A549 (cell line): Measurements from ENCODE around the gene KNOP1. TPM values are rescaled to one million over a fixed set of nuclear protein-coding genes. Genes with fewer than 3 reads are reported as not detected.
A peak's percentile ranks its signal among the peaks of the same experiment; 100 is the strongest.

Experiments used
- ATAC-seq, 2 experiments: fragments of 200-7000 bp in 1 of 2; fragments of >200 bp in 1 of 2; cut with Nextera tagmentation in 1 of 2; cut with Tn5 transposase in 1 of 2; 3 replicates each; pipeline versions ENCODE4 v1.8.0 to v1.9.1; 2018 to 2020; ENCODE audit warnings: mild to moderate bottlenecking in 1 of 2, moderate library complexity in 1 of 2
- CTCF ChIA-PET: fragments of 300-600 bp; sonication (Branson Sonifier 250); formaldehyde crosslinking; extraction: SDS; loops from one replicate; lab custom pipeline; 2021; ENCODE audit warnings: antibody characterized with exemption, inconsistent platforms; lab: Yijun Ruan, JAX
- POLR2A ChIA-PET: fragments of 350-600 bp; formaldehyde crosslinking; extraction: SDS; loops from one replicate; lab custom pipeline; 2021; ENCODE audit warnings: antibody characterized with exemption, inconsistent platforms; lab: Yijun Ruan, JAX
- DNase-seq, 2 experiments: peaks; one replicate each; pipeline versions ENCODE4 v3.0.0 to v3.0.0-alpha.2; 2011 to 2016; ENCODE audit warnings: low read depth in 1 of 2, low spot score in 1 of 2
- FAIRE-seq: peaks from 2 replicates; lab custom pipeline; 2011; peaks lifted over from hg19 to GRCh38; lab: Jason Lieb, UNC
- H3K27ac ChIP-seq, 2 experiments: fragments of >200 bp; sonication (Bioruptor Twin); formaldehyde crosslinking; 3 replicates each; pipeline ENCODE4 v1.5.1; 2016 to 2017
- H3K4me1 ChIP-seq: fragments of >200 bp; sonication (Bioruptor Twin); formaldehyde crosslinking; 3 replicates; pipeline ENCODE4 v1.6.1; 2016
- H3K4me2 ChIP-seq: fragments of >200 bp; sonication (Bioruptor Twin); formaldehyde crosslinking; 3 replicates; pipeline ENCODE4 v1.6.1; 2016
- H3K4me3 ChIP-seq: fragments of >200 bp; sonication (Bioruptor Twin); formaldehyde crosslinking; 3 replicates; pipeline ENCODE4 v1.5.1; 2016
- H3K9me3 ChIP-seq: fragments of >200 bp; sonication (Bioruptor Twin); formaldehyde crosslinking; 3 replicates; pipeline ENCODE4 v1.6.1; 2016
- CHD2 ChIP-seq: fragments of 150-350 bp; IDR thresholded peaks from 2 replicates; pipeline ENCODE4 v1.6.1; 2014; ENCODE audit warnings: low read length; ENCODE audit not compliant: partially characterized antibody
- ELK1 ChIP-seq: fragments of 150-350 bp; IDR thresholded peaks from 2 replicates; pipeline ENCODE4 v1.6.1; 2014; ENCODE audit warnings: low read depth, mild to moderate bottlenecking, low read length
- HDAC2 ChIP-seq: fragments of 200-600 bp; sonication (generic); IDR thresholded peaks from 2 replicates; pipeline ENCODE4 v1.6.1; 2016
- HEYL ChIP-seq: fragments of 250-450 bp; sonication (Bioruptor Pico); IDR thresholded peaks from 2 replicates; pipeline ENCODE4 v1.8.0; 2021; ENCODE audit warnings: mild to moderate bottlenecking, moderate library complexity
- HOXB5 ChIP-seq: fragments of 250-450 bp; sonication (Bioruptor Pico); IDR thresholded peaks from 2 replicates; pipeline ENCODE4 v1.5.0; 2020; ENCODE audit warnings: mild to moderate bottlenecking, moderate library complexity
- KDM1A ChIP-seq: fragments of 200-600 bp; sonication (generic); IDR thresholded peaks from 2 replicates; pipeline ENCODE4 v1.6.1; 2016; ENCODE audit warnings: low read depth, mild to moderate bottlenecking
- MAFK ChIP-seq: fragments of 450-650 bp; IDR thresholded peaks from 2 replicates; pipeline ENCODE4 v1.6.1; 2014; ENCODE audit not compliant: partially characterized antibody
- MAZ ChIP-seq: fragments of 150-350 bp; IDR thresholded peaks from 2 replicates; pipeline ENCODE4 v1.6.1; 2014; ENCODE audit warnings: antibody characterized with exemption, low read depth, low read length, borderline replicate concordance
- MYC ChIP-seq: IDR thresholded peaks from 2 replicates; pipeline ENCODE4 v1.6.1; 2012; ENCODE audit warnings: mild to moderate bottlenecking, inconsistent platforms, low read length, improper control_type of control experiment, borderline replicate concordance
- PHF8 ChIP-seq: fragments of 200-600 bp; sonication (generic); IDR thresholded peaks from 2 replicates; pipeline ENCODE4 v1.6.1; 2016; ENCODE audit warnings: low read depth, mild to moderate bottlenecking, antibody characterized with exemption, moderate library complexity, borderline replicate concordance
- TP53 ChIP-seq: fragments of 250-450 bp; sonication (Bioruptor Pico); IDR thresholded peaks from 2 replicates; pipeline ENCODE4 v1.5.0; 2021; ENCODE audit warnings: mild to moderate bottlenecking, moderate library complexity
- ZFP36 ChIP-seq: fragments of 450-650 bp; IDR thresholded peaks from 2 replicates; pipeline ENCODE4 v1.6.1; 2014; ENCODE audit warnings: borderline replicate concordance; ENCODE audit not compliant: partially characterized antibody
- ZNF302 ChIP-seq: fragments of 250-450 bp; sonication (Bioruptor Pico); IDR thresholded peaks from 2 replicates; pipeline ENCODE4 v1.9.0; 2021; ENCODE audit warnings: inconsistent platforms, mild to moderate bottlenecking, moderate library complexity
- WGBS: methylation state at CpG from one replicate; pipeline ENCODE4 v1.1.6; 2017; ENCODE audit errors: missing lambda C conversion rate; 5-methylcytosine and 5-hydroxymethylcytosine counted together
- polyA plus RNA-seq, 4 experiments: library from polyadenylated mRNA; depleted of rRNA in 3 of 4; stranded (reverse); fragments of >200 nt; fragmentation: RNase III in 1 of 4; extraction: RNeasy Plus Mini Kit Qiagen cat#74134 plus additional on column Dnase treatment in 1 of 4; gene quantifications; 2 replicates in 3 of 4; 3 replicates in 1 of 4; pipeline ENCODE4 v1.2.3, GENCODE V29; 2011 to 2017
- TF ChIP-seq, protein P1 (sequence below): fragments of 200-600 bp; sonication (generic); IDR thresholded peaks from 2 replicates; pipeline ENCODE4 v1.6.1; 2016; ENCODE audit warnings: antibody characterized with exemption, mild to moderate bottlenecking, moderate library complexity
- TF ChIP-seq, protein P2 (sequence below): IDR thresholded peaks from 2 replicates; pipeline ENCODE4 v1.6.1; 2012; ENCODE audit warnings: low read depth, borderline replicate concordance

The KNOP1 gene
- polyA plus RNA-seq, 2 of the 4 experiments (the other 2 are of a cell fraction): 38.2 to 44.8 TPM

DNA sequence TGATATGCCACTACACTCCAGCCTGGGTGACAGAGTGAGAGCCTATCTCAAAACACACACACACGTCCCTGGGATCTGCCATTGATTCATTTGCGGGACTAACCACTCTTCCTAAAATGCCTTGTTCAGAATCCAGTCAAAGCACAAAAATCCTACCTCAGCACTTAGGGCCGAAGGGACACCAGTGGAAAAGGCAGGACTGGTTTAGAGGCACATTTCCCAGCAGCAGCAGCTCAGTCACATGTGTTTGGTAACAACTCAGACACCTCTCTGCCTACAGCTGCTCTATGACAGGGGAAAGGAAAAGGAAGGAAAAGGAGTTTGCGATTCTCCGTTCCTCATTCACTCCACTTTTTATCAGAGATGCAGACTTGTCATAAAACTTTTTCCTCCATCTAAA lies 12.2 kb downstream of the KNOP1 start:
- WGBS: 94% methylated on average over 5 of the region's 5 CpGs
- no peak for DNase-seq
- ChIA-PET CTCF (interaction anchor here (0.6 to 2.6 kb wide), 3 partner anchors 12 to 181 kb away, joined by 3 to 7 read pairs (median 4); partner anchors contain the start of genes IQCK and KNOP1), POLR2A (interaction anchor here (0.9 kb wide), 1 partner anchor 179 kb away, joined by 4 read pairs; the partner anchor contains the start of gene GPRC5B)
- no peak for FAIRE-seq
- Histone ChIP-seq H3K9me3 (no peaks in the 10 kb centered on the region), H3K4me2 (no peak overlapping the region), H3K4me1 (peaks cover 26% of the 10 kb centered on the region), H3K27ac (no peak overlapping the region), H3K4me3 (no peak overlapping the region)
- TF ChIP-seq, protein P1, sequence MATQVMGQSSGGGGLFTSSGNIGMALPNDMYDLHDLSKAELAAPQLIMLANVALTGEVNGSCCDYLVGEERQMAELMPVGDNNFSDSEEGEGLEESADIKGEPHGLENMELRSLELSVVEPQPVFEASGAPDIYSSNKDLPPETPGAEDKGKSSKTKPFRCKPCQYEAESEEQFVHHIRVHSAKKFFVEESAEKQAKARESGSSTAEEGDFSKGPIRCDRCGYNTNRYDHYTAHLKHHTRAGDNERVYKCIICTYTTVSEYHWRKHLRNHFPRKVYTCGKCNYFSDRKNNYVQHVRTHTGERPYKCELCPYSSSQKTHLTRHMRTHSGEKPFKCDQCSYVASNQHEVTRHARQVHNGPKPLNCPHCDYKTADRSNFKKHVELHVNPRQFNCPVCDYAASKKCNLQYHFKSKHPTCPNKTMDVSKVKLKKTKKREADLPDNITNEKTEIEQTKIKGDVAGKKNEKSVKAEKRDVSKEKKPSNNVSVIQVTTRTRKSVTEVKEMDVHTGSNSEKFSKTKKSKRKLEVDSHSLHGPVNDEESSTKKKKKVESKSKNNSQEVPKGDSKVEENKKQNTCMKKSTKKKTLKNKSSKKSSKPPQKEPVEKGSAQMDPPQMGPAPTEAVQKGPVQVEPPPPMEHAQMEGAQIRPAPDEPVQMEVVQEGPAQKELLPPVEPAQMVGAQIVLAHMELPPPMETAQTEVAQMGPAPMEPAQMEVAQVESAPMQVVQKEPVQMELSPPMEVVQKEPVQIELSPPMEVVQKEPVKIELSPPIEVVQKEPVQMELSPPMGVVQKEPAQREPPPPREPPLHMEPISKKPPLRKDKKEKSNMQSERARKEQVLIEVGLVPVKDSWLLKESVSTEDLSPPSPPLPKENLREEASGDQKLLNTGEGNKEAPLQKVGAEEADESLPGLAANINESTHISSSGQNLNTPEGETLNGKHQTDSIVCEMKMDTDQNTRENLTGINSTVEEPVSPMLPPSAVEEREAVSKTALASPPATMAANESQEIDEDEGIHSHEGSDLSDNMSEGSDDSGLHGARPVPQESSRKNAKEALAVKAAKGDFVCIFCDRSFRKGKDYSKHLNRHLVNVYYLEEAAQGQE: no peak
- TF ChIP-seq MYC: no peak
- TF ChIP-seq MAZ: no peak
- no peak for TF ChIP-seq PHF8
- TF ChIP-seq ZNF302 (CRISPR knock-in tag): no peak
- TF ChIP-seq TP53 (CRISPR knock-in tag): no peak
- TF ChIP-seq MAFK: peak; percentile 52
- no peak for ATAC-seq

DNA sequence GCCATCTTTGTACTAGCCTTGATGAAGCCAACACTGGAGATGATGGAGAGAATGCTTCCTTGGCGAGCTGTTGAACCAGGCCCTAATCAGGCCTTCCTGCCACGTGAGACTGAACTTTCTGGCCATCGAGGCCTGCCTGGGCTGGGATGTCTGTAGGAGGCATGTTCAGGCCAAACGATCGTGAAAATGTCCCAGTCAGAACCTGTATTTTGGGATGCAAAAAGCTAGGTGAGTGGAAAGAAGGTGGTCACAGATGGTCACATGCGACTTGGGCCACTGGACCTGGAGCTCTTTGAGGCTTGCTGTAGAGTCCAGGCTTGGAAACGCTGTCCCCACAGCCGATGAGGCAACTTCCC lies 12.9 kb downstream of the KNOP1 start:
- POLR2A ChIA-PET: interaction anchor here (0.9 kb wide), 1 partner anchor 180 kb away, joined by 4 read pairs; the partner anchor contains the start of gene GPRC5B
- no peak for DNase-seq
- Histone ChIP-seq H3K4me3 (no peak overlapping the region), H3K9me3 (no peaks in the 10 kb centered on the region), H3K27ac (peak overlapping the region in 1 of 2 experiments; percentile 37; a peak in 2 of 6 replicates), H3K4me1 (peaks cover 34% of the 10 kb centered on the region), H3K4me2 (no peak overlapping the region)
- TF ChIP-seq CHD2: no peak
- no peak for TF ChIP-seq KDM1A
- TF ChIP-seq ELK1: no peak
- TF ChIP-seq, protein P2, sequence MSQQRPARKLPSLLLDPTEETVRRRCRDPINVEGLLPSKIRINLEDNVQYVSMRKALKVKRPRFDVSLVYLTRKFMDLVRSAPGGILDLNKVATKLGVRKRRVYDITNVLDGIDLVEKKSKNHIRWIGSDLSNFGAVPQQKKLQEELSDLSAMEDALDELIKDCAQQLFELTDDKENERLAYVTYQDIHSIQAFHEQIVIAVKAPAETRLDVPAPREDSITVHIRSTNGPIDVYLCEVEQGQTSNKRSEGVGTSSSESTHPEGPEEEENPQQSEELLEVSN: no peak
- TF ChIP-seq ZNF302 (CRISPR knock-in tag): no peak
- no peak for TF ChIP-seq PHF8
- no peak for TF ChIP-seq HDAC2
- TF ChIP-seq ZFP36: no peak
- TF ChIP-seq HEYL (CRISPR knock-in tag): no peak
- TF ChIP-seq MYC: no peak
- TF ChIP-seq HOXB5 (CRISPR knock-in tag): no peak
- no peak for FAIRE-seq
- CTCF ChIA-PET: interaction anchor here (0.6 to 2.6 kb wide), 3 partner anchors 13 to 181 kb away, joined by 3 to 7 read pairs (median 4); partner anchors contain the start of genes IQCK and KNOP1
- no peak for ATAC-seq
- WGBS: 91% methylated on average over 8 of the region's 8 CpGs
